Measurements from ENCODE around the gene IGFLR1. TPM values are rescaled to one million over a fixed set of nuclear protein-coding genes. Genes with fewer than 3 reads are reported as not detected.

Gene IGFLR1
- total RNA-seq, 1 experiment from 2014 or later, result 9.9 TPM

DNA sequence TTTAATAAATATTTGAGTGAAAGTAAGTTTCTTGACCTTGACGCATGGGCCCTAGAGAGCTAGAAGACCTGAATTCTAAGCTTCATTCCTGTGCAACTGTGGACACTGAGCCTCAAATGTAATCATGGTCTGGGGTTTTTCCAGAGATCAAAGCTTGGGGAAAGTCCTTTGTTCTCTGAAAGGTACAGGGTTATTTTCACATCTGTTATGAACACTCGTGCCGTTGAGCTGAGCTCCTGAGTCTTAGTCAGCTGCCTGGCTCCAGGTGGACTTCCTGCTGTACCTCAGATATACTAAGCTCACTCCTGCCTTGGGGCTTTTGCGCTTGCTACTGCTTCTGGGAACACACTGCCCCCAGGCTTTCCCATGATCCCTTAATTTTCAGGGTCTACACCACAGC is 45.4 kb downstream of the IGFLR1 start:
- peaks cover 4% of the 10 kb centered on the region; the same call in 1 of the 2 replicates for H3K9me3 Mint-ChIP-seq
- no peaks in the 10 kb centered on the region for H3K36me3 Mint-ChIP-seq
- DNase-seq (ENCODE audit: low spot score) (no peak), ATAC-seq (no peak)
- H3K27me3 Mint-ChIP-seq (ENCODE audit: low read depth), result peaks cover 11% of the 10 kb centered on the region
- TF ChIP-seq SP1 (CRISPR knock-in tag; conservative IDR thresholded peaks at IDR 0.05) (no peak), ZNF671 (CRISPR knock-in tag; IDR thresholded peaks at IDR 0.05) (no peak), KAT7 (CRISPR knock-in tag; IDR thresholded peaks at IDR 0.05; ENCODE audit: borderline replicate concordance) (no peak), JUN (CRISPR knock-in tag; IDR thresholded peaks at IDR 0.05) (no peak), FOXK1 (CRISPR knock-in tag; IDR thresholded peaks at IDR 0.05) (no peak)
- TF ChIP-seq, protein P1, sequence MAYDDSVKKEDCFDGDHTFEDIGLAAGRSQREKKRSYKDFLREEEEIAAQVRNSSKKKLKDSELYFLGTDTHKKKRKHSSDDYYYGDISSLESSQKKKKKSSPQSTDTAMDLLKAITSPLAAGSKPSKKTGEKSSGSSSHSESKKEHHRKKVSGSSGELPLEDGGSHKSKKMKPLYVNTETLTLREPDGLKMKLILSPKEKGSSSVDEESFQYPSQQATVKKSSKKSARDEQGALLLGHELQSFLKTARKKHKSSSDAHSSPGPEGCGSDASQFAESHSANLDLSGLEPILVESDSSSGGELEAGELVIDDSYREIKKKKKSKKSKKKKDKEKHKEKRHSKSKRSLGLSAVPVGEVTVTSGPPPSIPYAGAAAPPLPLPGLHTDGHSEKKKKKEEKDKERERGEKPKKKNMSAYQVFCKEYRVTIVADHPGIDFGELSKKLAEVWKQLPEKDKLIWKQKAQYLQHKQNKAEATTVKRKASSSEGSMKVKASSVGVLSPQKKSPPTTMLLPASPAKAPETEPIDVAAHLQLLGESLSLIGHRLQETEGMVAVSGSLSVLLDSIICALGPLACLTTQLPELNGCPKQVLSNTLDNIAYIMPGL (CRISPR knock-in tag; IDR thresholded peaks at IDR 0.05), result no peak
- ChIA-PET CTCF (interaction anchor here (0.6 to 1.7 kb wide), 5 partner anchors 10 to 234 kb away, joined by 3 to 6 read pairs (median 3); no protein-coding TSS in a partner anchor), POLR2A (no interaction called here)
- no peaks in the 10 kb centered on the region; the same call in 1 of the 2 replicates for H3K4me1 Mint-ChIP-seq
- no peak overlapping the region for H3K4me3 Mint-ChIP-seq
- no peak overlapping the region for H3K27ac Mint-ChIP-seq

DNA sequence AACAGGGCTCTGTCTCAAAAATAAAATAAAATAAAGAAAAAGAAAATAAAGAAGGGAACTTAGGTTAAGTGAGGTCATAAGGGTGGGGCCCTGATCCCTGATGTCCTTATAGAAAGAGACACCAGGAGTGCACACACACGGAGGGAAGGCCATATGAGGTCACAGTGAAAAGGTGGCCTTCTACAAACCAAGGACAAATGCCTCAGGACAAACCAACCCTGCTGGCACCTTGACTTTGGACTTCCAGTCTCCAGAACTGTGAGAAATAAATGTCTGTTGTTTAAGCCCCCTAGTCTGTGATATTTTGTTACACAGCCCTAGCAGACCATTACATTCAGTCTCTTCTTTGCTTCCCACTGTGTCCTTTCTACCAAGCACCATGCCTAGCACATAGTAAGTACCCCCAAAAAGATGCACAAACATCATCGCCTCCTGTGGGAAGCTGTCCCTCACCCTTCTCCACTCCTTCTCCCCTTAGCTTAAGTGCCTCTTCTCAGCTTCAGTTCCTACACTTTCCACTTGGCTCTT is 46.3 kb downstream of the IGFLR1 start:
- DNase-seq (ENCODE audit: low spot score) (no peak), ATAC-seq (no peak)
- peaks cover 11% of the 10 kb centered on the region for H3K27me3 Mint-ChIP-seq (ENCODE audit: low read depth)
- no peaks in the 10 kb centered on the region for H3K36me3 Mint-ChIP-seq
- ChIA-PET CTCF (interaction anchor here (1.1 to 1.7 kb wide), 3 partner anchors 11 to 235 kb away, joined by 3 to 6 read pairs (median 3); no protein-coding TSS in a partner anchor), POLR2A (no interaction called here)
- no peak overlapping the region for H3K4me3 Mint-ChIP-seq
- no peak overlapping the region for H3K27ac Mint-ChIP-seq
- H3K4me1 Mint-ChIP-seq, result no peaks in the 10 kb centered on the region; the same call in 1 of the 2 replicates
- peaks cover 4% of the 10 kb centered on the region; the same call in 1 of the 2 replicates for H3K9me3 Mint-ChIP-seq
- no peak for TF ChIP-seq FOXP1 (CRISPR knock-in tag; IDR thresholded peaks at IDR 0.05; ENCODE audit: borderline replicate concordance)

DNA sequence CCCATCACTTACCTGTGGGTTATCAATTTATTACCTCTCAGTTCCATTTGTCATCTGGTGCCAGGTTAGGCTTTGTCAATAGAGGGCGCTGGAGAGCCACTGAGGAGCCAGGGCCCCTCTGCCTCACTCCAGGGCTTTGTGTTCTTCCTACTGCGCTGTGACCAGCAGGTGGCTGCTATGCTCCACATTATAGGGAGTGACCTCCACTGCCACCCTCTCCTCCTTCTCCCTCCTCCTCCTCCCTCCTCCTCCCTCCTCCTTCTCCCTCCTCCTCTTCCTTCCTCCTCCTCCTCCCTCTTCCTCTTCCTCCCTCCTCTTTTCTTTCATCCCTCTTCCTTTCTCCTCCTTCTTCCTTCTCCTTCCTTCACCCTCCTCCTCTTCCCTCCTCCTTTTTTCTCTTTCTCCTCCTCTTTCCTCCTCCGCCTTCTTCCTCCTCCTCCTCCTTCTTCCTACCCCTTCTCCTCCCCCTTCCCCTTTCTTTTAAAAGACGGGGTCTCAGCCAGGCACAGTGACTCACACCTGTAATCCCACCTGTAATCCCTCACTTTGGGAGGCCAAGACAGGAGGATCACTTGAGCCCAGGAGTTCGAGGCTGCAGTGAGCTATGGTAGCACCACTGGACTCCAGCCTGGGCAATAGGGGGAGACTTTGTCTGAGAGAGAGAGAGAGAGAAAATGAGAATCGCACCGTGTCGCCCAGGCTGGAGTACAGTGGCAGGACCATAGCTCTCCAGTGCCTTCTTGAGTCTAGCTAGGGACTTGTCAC is 48.2 kb downstream of the IGFLR1 start:
- ChIA-PET CTCF (interaction anchor here (0.5 to 3.5 kb wide), 16 partner anchors 9 to 449 kb away, joined by 3 to 16 read pairs (median 5); partner anchors contain the start of genes COX6B1, LIN37, PSENEN and U2AF1L4), POLR2A (no interaction called here)
- peak; percentile 93 for DNase-seq (ENCODE audit: low spot score)
- Mint-ChIP-seq H3K9me3 (peaks cover 4% of the 10 kb centered on the region; the same call in 1 of the 2 replicates), H3K4me1 (no peaks in the 10 kb centered on the region; the same call in 1 of the 2 replicates), H3K27me3 (ENCODE audit: low read depth) (peaks cover 6% of the 10 kb centered on the region), H3K36me3 (no peaks in the 10 kb centered on the region), H3K27ac (no peak overlapping the region), H3K4me3 (no peak overlapping the region)
- peak; percentile 96 for ATAC-seq
- TF ChIP-seq CREM (CRISPR knock-in tag; IDR thresholded peaks at IDR 0.05) (no peak), ATF1 (CRISPR knock-in tag; IDR thresholded peaks at IDR 0.05) (no peak), ZNF263 (CRISPR knock-in tag; IDR thresholded peaks at IDR 0.05; ENCODE audit: low read depth) (peak; percentile 99), MYBL2 (CRISPR knock-in tag; IDR thresholded peaks at IDR 0.05) (no peak), SP1 (CRISPR knock-in tag; conservative IDR thresholded peaks at IDR 0.05) (0 out of 2 replicates have a peak, but pooled peaks have one; percentile 45), ZNF219 (CRISPR knock-in tag; IDR thresholded peaks at IDR 0.05; ENCODE audit: borderline replicate concordance) (no peak), FOXP1 (CRISPR knock-in tag; IDR thresholded peaks at IDR 0.05; ENCODE audit: borderline replicate concordance) (no peak), JAZF1 (CRISPR knock-in tag; IDR thresholded peaks at IDR 0.05) (no peak), TEAD4 (CRISPR knock-in tag; IDR thresholded peaks at IDR 0.05) (no peak), HMGA2 (CRISPR knock-in tag; IDR thresholded peaks at IDR 0.05) (no peak), SMAD3 (CRISPR knock-in tag; IDR thresholded peaks at IDR 0.05; ENCODE audit: borderline replicate concordance) (no peak), CREB1 (CRISPR knock-in tag; IDR thresholded peaks at IDR 0.05) (no peak)
- TF ChIP-seq, protein P2, sequence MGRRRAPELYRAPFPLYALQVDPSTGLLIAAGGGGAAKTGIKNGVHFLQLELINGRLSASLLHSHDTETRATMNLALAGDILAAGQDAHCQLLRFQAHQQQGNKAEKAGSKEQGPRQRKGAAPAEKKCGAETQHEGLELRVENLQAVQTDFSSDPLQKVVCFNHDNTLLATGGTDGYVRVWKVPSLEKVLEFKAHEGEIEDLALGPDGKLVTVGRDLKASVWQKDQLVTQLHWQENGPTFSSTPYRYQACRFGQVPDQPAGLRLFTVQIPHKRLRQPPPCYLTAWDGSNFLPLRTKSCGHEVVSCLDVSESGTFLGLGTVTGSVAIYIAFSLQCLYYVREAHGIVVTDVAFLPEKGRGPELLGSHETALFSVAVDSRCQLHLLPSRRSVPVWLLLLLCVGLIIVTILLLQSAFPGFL (CRISPR knock-in tag; IDR thresholded peaks at IDR 0.05; ENCODE audit: borderline replicate concordance), result no peak
- TF ChIP-seq, protein P3, sequence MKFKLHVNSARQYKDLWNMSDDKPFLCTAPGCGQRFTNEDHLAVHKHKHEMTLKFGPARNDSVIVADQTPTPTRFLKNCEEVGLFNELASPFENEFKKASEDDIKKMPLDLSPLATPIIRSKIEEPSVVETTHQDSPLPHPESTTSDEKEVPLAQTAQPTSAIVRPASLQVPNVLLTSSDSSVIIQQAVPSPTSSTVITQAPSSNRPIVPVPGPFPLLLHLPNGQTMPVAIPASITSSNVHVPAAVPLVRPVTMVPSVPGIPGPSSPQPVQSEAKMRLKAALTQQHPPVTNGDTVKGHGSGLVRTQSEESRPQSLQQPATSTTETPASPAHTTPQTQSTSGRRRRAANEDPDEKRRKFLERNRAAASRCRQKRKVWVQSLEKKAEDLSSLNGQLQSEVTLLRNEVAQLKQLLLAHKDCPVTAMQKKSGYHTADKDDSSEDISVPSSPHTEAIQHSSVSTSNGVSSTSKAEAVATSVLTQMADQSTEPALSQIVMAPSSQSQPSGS (CRISPR knock-in tag; IDR thresholded peaks at IDR 0.05; ENCODE audit: borderline replicate concordance, low read depth), result no peak
- TF ChIP-seq, protein P4, sequence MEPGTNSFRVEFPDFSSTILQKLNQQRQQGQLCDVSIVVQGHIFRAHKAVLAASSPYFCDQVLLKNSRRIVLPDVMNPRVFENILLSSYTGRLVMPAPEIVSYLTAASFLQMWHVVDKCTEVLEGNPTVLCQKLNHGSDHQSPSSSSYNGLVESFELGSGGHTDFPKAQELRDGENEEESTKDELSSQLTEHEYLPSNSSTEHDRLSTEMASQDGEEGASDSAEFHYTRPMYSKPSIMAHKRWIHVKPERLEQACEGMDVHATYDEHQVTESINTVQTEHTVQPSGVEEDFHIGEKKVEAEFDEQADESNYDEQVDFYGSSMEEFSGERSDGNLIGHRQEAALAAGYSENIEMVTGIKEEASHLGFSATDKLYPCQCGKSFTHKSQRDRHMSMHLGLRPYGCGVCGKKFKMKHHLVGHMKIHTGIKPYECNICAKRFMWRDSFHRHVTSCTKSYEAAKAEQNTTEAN (CRISPR knock-in tag; IDR thresholded peaks at IDR 0.05), result no peak
